ENCODE results near the gene CST5. TPM values are rescaled to one million over a fixed set of nuclear protein-coding genes. Genes with fewer than 3 reads are reported as not detected.

Gene CST5
- total RNA-seq, 4 donors from 2014 or later = not detected

- TF ChIP-seq CTCF (IDR thresholded peaks at IDR 0.05; ENCODE audit: low read depth) = no peak
Observed at GRCh38 chr20:23915844-23916243, 36.3 kb upstream of the CST5 start.

GRCh38 chr20:23910210-23910609 is 30.7 kb upstream of the CST5 start:
- TF ChIP-seq CTCF (IDR thresholded peaks at IDR 0.05; ENCODE audit: low read depth) = no peak

- TF ChIP-seq CTCF (IDR thresholded peaks at IDR 0.05; ENCODE audit: low read depth) = no peak
Observed at GRCh38 chr20:23909390-23909789, 29.8 kb upstream of the CST5 start.

GRCh38 chr20:23907579-23907978 is 28.0 kb upstream of the CST5 start:
- TF ChIP-seq CTCF (IDR thresholded peaks at IDR 0.05; ENCODE audit: low read depth) = no peak

GRCh38 chr20:23889775-23890187 is 10.2 kb upstream of the CST5 start:
- no peak for TF ChIP-seq CTCF (IDR thresholded peaks at IDR 0.05; ENCODE audit: low read depth)

- TF ChIP-seq CTCF (IDR thresholded peaks at IDR 0.05; ENCODE audit: low read depth) = no peak
Observed at GRCh38 chr20:23887856-23888255, 8.3 kb upstream of the CST5 start.

- no peak for TF ChIP-seq CTCF (IDR thresholded peaks at IDR 0.05; ENCODE audit: low read depth)
Observed at GRCh38 chr20:23884771-23885162, 5.2 kb upstream of the CST5 start.
